Neural progenitor cell (in vitro differentiated cells): Measurements from ENCODE around the gene SLC25A47. TPM values are rescaled to one million over a fixed set of nuclear protein-coding genes. Genes with fewer than 3 reads are reported as not detected.

Experiments
- DNase-seq: peaks from one replicate; pipeline ENCODE4 v3.0.0-alpha.2; 2016; ENCODE audit warnings: low spot score
- H2AFZ ChIP-seq: fragments of 200-600 bp; sonication (generic); replicated peaks from 2 replicates; pipeline ENCODE4 v1.6.1; 2016; ENCODE audit warnings: antibody characterized with exemption
- H3F3A ChIP-seq: fragments of 200-600 bp; sonication (generic); 2 replicates; pipeline ENCODE4 v1.6.1; 2016; ENCODE audit warnings: antibody characterized with exemption, low read depth
- H3K27ac ChIP-seq: fragments of 200-600 bp; sonication (generic); 2 replicates; pipeline ENCODE4 v1.5.1; 2016; ENCODE audit warnings: mild to moderate bottlenecking
- H3K27me3 ChIP-seq: fragments of 200-600 bp; sonication (generic); 2 replicates; pipeline ENCODE4 v1.6.1; 2016; ENCODE audit warnings: mild to moderate bottlenecking, moderate library complexity
- H3K36me3 ChIP-seq: fragments of 200-600 bp; sonication (generic); 2 replicates; pipeline ENCODE4 v1.5.1; 2016
- H3K4me1 ChIP-seq: fragments of 200-600 bp; sonication (generic); 2 replicates; pipeline ENCODE4 v1.6.1; 2016; ENCODE audit warnings: mixed run types
- H3K4me2 ChIP-seq: fragments of 200-600 bp; sonication (generic); 2 replicates; pipeline ENCODE4 v1.6.1; 2016
- H3K4me3 ChIP-seq: fragments of 200-600 bp; sonication (generic); 2 replicates; pipeline ENCODE4 v1.5.1; 2016
- H3K79me2 ChIP-seq: fragments of 200-600 bp; sonication (generic); 2 replicates; pipeline ENCODE4 v1.6.1; 2016; ENCODE audit warnings: low read depth
- H3K9ac ChIP-seq: fragments of 200-600 bp; sonication (generic); 2 replicates; pipeline ENCODE4 v1.6.1; 2016
- H3K9me3 ChIP-seq: fragments of 200-600 bp; sonication (generic); 2 replicates; pipeline ENCODE4 v1.5.1; 2016; ENCODE audit warnings: low read depth
- H4K20me1 ChIP-seq: fragments of 200-600 bp; sonication (generic); 2 replicates; pipeline ENCODE4 v1.6.1; 2016; ENCODE audit warnings: low read depth
- H3K27ac Mint-ChIP-seq: 3 replicates; pipeline ENCODE4 v1.8.0; 2021; ENCODE audit warnings: mixed read lengths
- H3K27me3 Mint-ChIP-seq: 2 replicates; pipeline ENCODE4 v1.8.0; 2022; ENCODE audit warnings: low read depth, mild to moderate bottlenecking, inconsistent platforms, moderate library complexity, mixed read lengths; ENCODE audit not compliant: insufficient read depth
- H3K36me3 Mint-ChIP-seq: 3 replicates; pipeline ENCODE4 v1.8.0; 2021; ENCODE audit warnings: mixed read lengths
- H3K4me1 Mint-ChIP-seq: 3 replicates; pipeline ENCODE4 v1.8.0; 2021; ENCODE audit warnings: mixed read lengths
- H3K4me3 Mint-ChIP-seq: 3 replicates; pipeline ENCODE4 v1.8.0; 2021; ENCODE audit warnings: mild to moderate bottlenecking, moderate library complexity, mixed read lengths
- H3K9me3 Mint-ChIP-seq: 3 replicates; pipeline ENCODE4 v1.8.0; 2020; ENCODE audit warnings: mixed read lengths
- CTCF ChIP-seq: fragments of 200-600 bp; sonication (generic); IDR thresholded peaks from 2 replicates; pipeline ENCODE4 v1.5.1; 2017; ENCODE audit warnings: antibody characterized with exemption, mild to moderate bottlenecking
- EZH2 ChIP-seq: fragments of 200-600 bp; sonication (generic); IDR thresholded peaks from 2 replicates; pipeline ENCODE4 v1.6.1; 2017; ENCODE audit warnings: antibody characterized with exemption, mild to moderate bottlenecking, moderate library complexity
- microRNA counts: library from miRNA; unstranded; fragments of <30 nt; microRNA quantifications from one replicate; lab custom pipeline; 2016
- microRNA-seq: library from miRNA; unstranded; fragments of <30 nt; microRNA quantifications from one replicate; pipeline ENCODE4, GENCODE V29; 2016
- small RNA-seq: library from RNA; depleted of rRNA; stranded (forward); fragments of <200 nt; gene quantifications from one replicate; pipeline ENCODE3, GENCODE V24; 2015
- total RNA-seq: library from RNA; depleted of rRNA; stranded (reverse); fragments of >200 nt; gene quantifications from 2 replicates; pipeline ENCODE4 v1.2.3, GENCODE V29; 2015; ENCODE audit warnings: low replicate concordance

The SLC25A47 gene
- total RNA-seq, 1 donor from 2014 or later: not detected

DNA sequence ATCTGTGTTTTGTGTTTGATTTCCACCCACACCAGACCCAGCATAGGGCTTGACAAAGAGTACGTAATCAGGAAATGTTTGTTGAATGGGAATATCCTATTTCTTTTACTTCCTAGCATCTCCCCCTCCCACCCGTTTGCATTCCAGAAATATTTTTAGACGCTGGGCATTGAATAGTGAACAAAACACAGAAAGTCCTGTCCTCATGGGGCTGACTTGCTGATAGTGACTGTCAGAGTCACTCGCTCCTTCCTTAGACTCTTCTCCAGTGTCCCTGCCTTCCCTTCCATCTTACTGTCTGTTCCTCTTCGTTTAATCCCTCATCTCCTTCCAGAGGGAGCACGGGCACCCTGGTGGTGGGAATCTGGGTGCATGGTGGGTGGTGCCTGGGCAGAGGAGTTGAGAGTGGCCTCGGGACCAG is 53.6 kb downstream of the SLC25A47 start:
- peak overlapping the region; percentile 66 for H3K4me3 ChIP-seq
- peaks cover 2% of the 10 kb centered on the region for H3K27me3 Mint-ChIP-seq
- peaks cover 32% of the 10 kb centered on the region for H3K4me1 ChIP-seq
- TF ChIP-seq CTCF: peak; percentile 24
- no peak for TF ChIP-seq EZH2
- no peaks in the 10 kb centered on the region for H3K36me3 ChIP-seq
- H3K27me3 ChIP-seq: no peaks in the 10 kb centered on the region
- H3K4me1 Mint-ChIP-seq: peaks cover 45% of the 10 kb centered on the region
- H3K4me2 ChIP-seq: peak overlapping the region; percentile 88
- H3K27ac ChIP-seq: peak overlapping the region; percentile 82
- H3K27ac Mint-ChIP-seq: peak overlapping the region; percentile 89
- H3K79me2 ChIP-seq: peaks cover 24% of the 10 kb centered on the region
- H3K9ac ChIP-seq: peak overlapping the region; percentile 24
- H3K9me3 Mint-ChIP-seq: no peaks in the 10 kb centered on the region
- H4K20me1 ChIP-seq: peaks cover 6% of the 10 kb centered on the region
- H3K9me3 ChIP-seq: no peaks in the 10 kb centered on the region
- H3K36me3 Mint-ChIP-seq: peaks cover 2% of the 10 kb centered on the region
- H2AFZ ChIP-seq: peak overlapping the region; percentile 71
- peak overlapping the region; percentile 95 for H3K4me3 Mint-ChIP-seq
- peaks cover 51% of the 10 kb centered on the region for H3F3A ChIP-seq
- DNase-seq: peak; percentile 65

MicroRNAs encoded within 50 kb of the gene (microRNA counts, 767-probe panel; counts per million panel counts)
- microRNA hsa-miR-345-5p (lab: Ali Mortazavi, UCI): 460 counts per million, percentile 90 among the panel's probes with 10 or more counts

Small RNA genes within 50 kb of the gene (microRNA-seq; reads per million reads assigned to microRNA genes)
- 90.2 reads per million, percentile 74 among the genes with 10 or more reads in this experiment for gene MIR345
- not detected for gene MIR6764

Small RNA genes within 50 kb of the gene (small RNA-seq; reads per million reads assigned to genes)
- 0.18 reads per million for gene AL157871.3
- 1.3 reads per million, percentile 84 among the genes with 10 or more reads in this experiment for gene MIR345
- gene RN7SL523P: not detected

Other genes starting within 250 kb of the SLC25A47 start
- gene DEGS2, start 163.7 kb upstream of the SLC25A47 start, total RNA-seq: 0.25 TPM in 1 of 2 replicates, not detected in the other
- 54.8 and 58.9 TPM in 2 replicates for gene YY1, start 84.2 kb upstream of the SLC25A47 start, total RNA-seq
- gene SLC25A29, start 16.9 kb upstream of the SLC25A47 start, total RNA-seq: 103 and 330 TPM in 2 replicates
- 4.9 and 13.6 TPM in 2 replicates for gene WDR25, start 53.1 kb downstream of the SLC25A47 start, total RNA-seq